OCI-LY1 (cell line): Measurements from ENCODE around the gene SERF1A.
"Not testable (repeated sequence)": the region's sequence is repeated elsewhere in the genome, so short reads cannot be mapped to it uniquely, and the experiment has no call there.

Experiments
- EZH2 ChIP-seq: fragments of 200-600 bp; sonication (generic), shearing (Covaris generic); IDR thresholded peaks from 2 replicates; pipeline ENCODE4 v1.8.0; 2017; ENCODE audit warnings: borderline replicate concordance, mixed run types, mild to moderate bottlenecking, antibody characterized with exemption, low read length, moderate library complexity, mixed read lengths
- TF ChIP-seq, protein P1 (sequence below): fragments of 200-600 bp; sonication (generic), shearing (Covaris generic); IDR thresholded peaks from 2 replicates; pipeline ENCODE4 v1.5.1; 2017; ENCODE audit warnings: mild to moderate bottlenecking, antibody characterized with exemption, low read length, moderate library complexity, mixed read lengths

DNA sequence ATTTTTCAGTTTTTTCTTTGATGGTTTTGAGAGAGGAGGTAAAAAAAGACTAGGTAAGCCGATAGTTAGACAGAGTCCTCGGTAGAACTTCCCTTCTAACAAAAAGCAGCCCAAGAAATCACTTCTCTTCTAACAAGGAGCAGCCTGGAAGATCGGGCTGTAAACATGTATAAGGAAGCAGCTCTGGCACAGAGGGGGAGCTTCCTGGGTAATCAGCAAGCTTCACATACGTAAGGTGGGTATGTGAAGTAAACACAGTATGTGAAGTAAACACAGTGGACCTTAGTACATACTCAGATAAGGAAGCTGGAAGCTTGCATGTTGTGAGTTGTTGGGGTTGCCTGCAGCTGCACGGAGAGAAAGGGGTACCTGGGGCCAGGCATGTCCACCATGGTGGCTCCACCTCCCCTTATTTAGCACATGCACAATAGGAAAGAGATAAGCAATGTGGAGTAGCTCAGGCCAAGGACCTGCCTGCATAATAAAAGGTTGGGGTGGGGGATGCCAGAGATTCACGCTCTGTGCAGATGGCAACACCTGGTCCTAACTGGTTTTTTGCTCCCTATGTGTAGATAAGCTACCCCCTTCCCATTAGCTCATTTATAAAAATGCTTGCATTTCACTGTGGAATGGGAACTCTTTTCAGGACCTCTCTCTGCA, 31.4 kb downstream of the SERF1A start:
- TF ChIP-seq, protein P1, sequence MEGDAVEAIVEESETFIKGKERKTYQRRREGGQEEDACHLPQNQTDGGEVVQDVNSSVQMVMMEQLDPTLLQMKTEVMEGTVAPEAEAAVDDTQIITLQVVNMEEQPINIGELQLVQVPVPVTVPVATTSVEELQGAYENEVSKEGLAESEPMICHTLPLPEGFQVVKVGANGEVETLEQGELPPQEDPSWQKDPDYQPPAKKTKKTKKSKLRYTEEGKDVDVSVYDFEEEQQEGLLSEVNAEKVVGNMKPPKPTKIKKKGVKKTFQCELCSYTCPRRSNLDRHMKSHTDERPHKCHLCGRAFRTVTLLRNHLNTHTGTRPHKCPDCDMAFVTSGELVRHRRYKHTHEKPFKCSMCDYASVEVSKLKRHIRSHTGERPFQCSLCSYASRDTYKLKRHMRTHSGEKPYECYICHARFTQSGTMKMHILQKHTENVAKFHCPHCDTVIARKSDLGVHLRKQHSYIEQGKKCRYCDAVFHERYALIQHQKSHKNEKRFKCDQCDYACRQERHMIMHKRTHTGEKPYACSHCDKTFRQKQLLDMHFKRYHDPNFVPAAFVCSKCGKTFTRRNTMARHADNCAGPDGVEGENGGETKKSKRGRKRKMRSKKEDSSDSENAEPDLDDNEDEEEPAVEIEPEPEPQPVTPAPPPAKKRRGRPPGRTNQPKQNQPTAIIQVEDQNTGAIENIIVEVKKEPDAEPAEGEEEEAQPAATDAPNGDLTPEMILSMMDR, result not testable (repeated sequence)
- TF ChIP-seq EZH2, result not testable (repeated sequence)
